Heart right ventricle (tissue), 16 donors: Measurements from ENCODE around the gene TPM2. TPM values are rescaled to one million over a fixed set of nuclear protein-coding genes. Genes with fewer than 3 reads are reported as not detected.

Source experiments
- ATAC-seq, 8 donors: fragments of 200-7000 bp; cut with Tn5 transposase; one replicate each; pipeline ENCODE4 v1.9.1; 2020; ENCODE audit warnings: mild to moderate bottlenecking in 8 of 8, moderate library complexity in 8 of 8, moderate number of reproducible peaks in 1 of 8
- DNase-seq, 2 donors: peaks; one replicate each; pipeline ENCODE4 v3.0.0-alpha.2; 2020
- H3K27ac ChIP-seq, 10 donors: fragments of 200-600 bp; sonication (generic) in 2 of 10; one replicate each; pipeline versions ENCODE4 v1.5.0 to v1.8.0; 2020 to 2022; ENCODE audit warnings: mild to moderate bottlenecking in 3 of 10
- H3K27me3 ChIP-seq, 7 donors: fragments of 200-600 bp; one replicate each; pipeline ENCODE4 v1.8.0; 2021 to 2022; ENCODE audit warnings: mild to moderate bottlenecking in 2 of 7
- H3K36me3 ChIP-seq, 9 donors: fragments of 200-600 bp; sonication (generic) in 1 of 9; one replicate each; pipeline versions ENCODE4 v1.5.0 to v1.8.0; 2020 to 2022; ENCODE audit warnings: mild to moderate bottlenecking in 2 of 9
- H3K4me1 ChIP-seq, 9 donors: fragments of 200-600 bp; sonication (generic) in 1 of 9; one replicate each; pipeline versions ENCODE4 v1.5.0 to v1.8.0; 2020 to 2022; ENCODE audit warnings: mild to moderate bottlenecking in 4 of 9
- H3K4me3 ChIP-seq, 10 donors: fragments of 200-600 bp; sonication (generic) in 2 of 10; one replicate each; pipeline versions ENCODE4 v1.5.0 to v1.8.0; 2020 to 2022; ENCODE audit warnings: mild to moderate bottlenecking in 7 of 10, moderate library complexity in 2 of 10
- H3K9me3 ChIP-seq, 11 donors: fragments of 200-600 bp in 10 of 11; sonication (generic) in 2 of 11; one replicate each; pipeline versions ENCODE4 v1.5.0 to v1.8.0; 2013 to 2022; ENCODE audit warnings: mild to moderate bottlenecking in 2 of 11, control low read depth in 1 of 11, moderate library complexity in 1 of 11
- WGBS, 2 donors: extraction: QIAGEN DNeasy Blood & Tissue Kit; methylation state at CpG; one replicate each; pipeline ENCODE4 v1.1.7; 2013; ENCODE audit warnings: inconsistent platforms in 1 of 2; 5-methylcytosine and 5-hydroxymethylcytosine counted together
- intact Hi-C, 10 donors: fragments of 100-400 bp; cut with DNase I; formaldehyde crosslinking; loops; one replicate each; pipeline versions ENCODE4 v1.11.1 to v1.14.2; 2022
- polyA plus RNA-seq, 2 donors: library from polyadenylated mRNA; stranded (reverse); fragments of 200-250 nt; gene quantifications; one replicate each; pipeline ENCODE4 v1.2.3, GENCODE V29; 2013
- total RNA-seq, 10 donors: library from RNA; stranded (reverse); fragmentation: NEBNext Ultra II Directional in 3 of 10; extraction: Animal tissue kit (Norgen Biotek cat#: 25700) in 3 of 10; gene quantifications; one replicate each; pipeline versions ENCODE4 v1.2.1 to v1.2.4, GENCODE V29; 2021 to 2023
- TF ChIP-seq, protein P1 (sequence below), 9 donors: fragments of 200-600 bp; sonication (generic) in 2 of 9; IDR thresholded peaks; one replicate each; pipeline versions ENCODE4 v1.5.0 to v1.8.0; 2021 to 2022; ENCODE audit warnings: antibody characterized with exemption in 9 of 9, mild to moderate bottlenecking in 5 of 9, moderate library complexity in 1 of 9
- donor health status: Arrhythmogenic right ventricular cardiomyopathy.
- donor health status: ischemic (EF 13 %, LVEDD 7.1; RV severe dilation, severe dysfunction).
- donor health status: healthy with polysubstance abuse.
- donor health status: DM: no; HTN: yes; CAD: no.
- donor health status: DM: no; HTN: no; CAD: no.
- donor health status: ischemic (EF 25% LVEDD 6.9; RV normal size, moderate dysfunction).
- donor health status: ischemic (EF 25% LVEDD 5.7; RV mildly dilated, moderate dysfunction).
- donor health status: healthy.
- donor health status: DM: yes; HTN: yes; CAD: no.
- donor health status: Ischemic cardiomyopathy.
- donor health status: ischemic (EF 35%, LVEDD 5.7; RV mildly dilated, moderate dysfunction).
- donor health status: nonischemic (EF 11% LVEDD 7.7; RV severe dilation, severe dysfunction).
- donor health status: DM: yes; HTN: yes; CAD: no.
- donor health status: PGD.
- donor health status: ischemic (EF 29% LVEDD 5.4; RV normal size, mild dysfunction).
- donor health status: nonischemic (EF 23%, LVEDD 6.1; RV moderate dilation, normal function).

The TPM2 gene
- total and polyA plus RNA-seq, 12 donors, result 548 to 1,940 (median 784) TPM

DNA sequence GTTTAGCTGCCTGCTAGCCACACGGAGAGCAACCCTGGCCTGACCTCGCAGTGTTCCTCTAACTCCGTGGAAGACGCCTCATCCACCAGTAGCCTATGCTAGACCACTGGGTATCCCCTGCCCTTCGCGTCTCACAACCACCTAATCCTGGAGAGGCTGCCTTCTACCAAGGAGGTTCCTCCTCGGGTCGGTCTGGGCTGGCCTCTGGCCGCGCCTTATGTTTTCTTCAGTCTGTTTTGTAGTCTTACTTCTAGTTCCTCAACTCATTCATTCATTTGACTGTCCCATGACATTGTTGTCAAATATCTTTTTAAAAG, 1.6 kb upstream of the TPM2 start:
- ATAC-seq (no peak), DNase-seq (no peak)
- H3K4me1 ChIP-seq, result peaks cover 0 to 42% (median 38%) of the 10 kb centered on the region in 9 donors
- intact Hi-C loops, result loop anchor here in 5 of 10 donors (2.0 to 5.0 kb wide), 3 partner anchors 34 to 42 kb away; partner anchors contain the start of genes CREB3 (in 2 of the 5), TLN1 (in 2 of the 5), CCDC107 (in 1 of the 5) and RMRP (in 1 of the 5)
- TF ChIP-seq, protein P1, sequence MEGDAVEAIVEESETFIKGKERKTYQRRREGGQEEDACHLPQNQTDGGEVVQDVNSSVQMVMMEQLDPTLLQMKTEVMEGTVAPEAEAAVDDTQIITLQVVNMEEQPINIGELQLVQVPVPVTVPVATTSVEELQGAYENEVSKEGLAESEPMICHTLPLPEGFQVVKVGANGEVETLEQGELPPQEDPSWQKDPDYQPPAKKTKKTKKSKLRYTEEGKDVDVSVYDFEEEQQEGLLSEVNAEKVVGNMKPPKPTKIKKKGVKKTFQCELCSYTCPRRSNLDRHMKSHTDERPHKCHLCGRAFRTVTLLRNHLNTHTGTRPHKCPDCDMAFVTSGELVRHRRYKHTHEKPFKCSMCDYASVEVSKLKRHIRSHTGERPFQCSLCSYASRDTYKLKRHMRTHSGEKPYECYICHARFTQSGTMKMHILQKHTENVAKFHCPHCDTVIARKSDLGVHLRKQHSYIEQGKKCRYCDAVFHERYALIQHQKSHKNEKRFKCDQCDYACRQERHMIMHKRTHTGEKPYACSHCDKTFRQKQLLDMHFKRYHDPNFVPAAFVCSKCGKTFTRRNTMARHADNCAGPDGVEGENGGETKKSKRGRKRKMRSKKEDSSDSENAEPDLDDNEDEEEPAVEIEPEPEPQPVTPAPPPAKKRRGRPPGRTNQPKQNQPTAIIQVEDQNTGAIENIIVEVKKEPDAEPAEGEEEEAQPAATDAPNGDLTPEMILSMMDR (IDR thresholded peaks at IDR 0.05), result no peak
- peak overlapping the region; percentile 72 to 100 (median 94) for H3K27ac ChIP-seq
- peak overlapping the region in 9 of 10 donors; percentile 45 to 86 (median 75) for H3K4me3 ChIP-seq
- peaks cover 0 to 14% (median 0%) of the 10 kb centered on the region in 9 donors for H3K36me3 ChIP-seq
- H3K27me3 ChIP-seq, result peaks cover 0 to 8% (median 0%) of the 10 kb centered on the region in 7 donors
- no peaks in the 10 kb centered on the region for H3K9me3 ChIP-seq
- WGBS, 2 donors, result 22 to 40% methylated on average over 9 to 10 of the region's 10 CpGs

DNA sequence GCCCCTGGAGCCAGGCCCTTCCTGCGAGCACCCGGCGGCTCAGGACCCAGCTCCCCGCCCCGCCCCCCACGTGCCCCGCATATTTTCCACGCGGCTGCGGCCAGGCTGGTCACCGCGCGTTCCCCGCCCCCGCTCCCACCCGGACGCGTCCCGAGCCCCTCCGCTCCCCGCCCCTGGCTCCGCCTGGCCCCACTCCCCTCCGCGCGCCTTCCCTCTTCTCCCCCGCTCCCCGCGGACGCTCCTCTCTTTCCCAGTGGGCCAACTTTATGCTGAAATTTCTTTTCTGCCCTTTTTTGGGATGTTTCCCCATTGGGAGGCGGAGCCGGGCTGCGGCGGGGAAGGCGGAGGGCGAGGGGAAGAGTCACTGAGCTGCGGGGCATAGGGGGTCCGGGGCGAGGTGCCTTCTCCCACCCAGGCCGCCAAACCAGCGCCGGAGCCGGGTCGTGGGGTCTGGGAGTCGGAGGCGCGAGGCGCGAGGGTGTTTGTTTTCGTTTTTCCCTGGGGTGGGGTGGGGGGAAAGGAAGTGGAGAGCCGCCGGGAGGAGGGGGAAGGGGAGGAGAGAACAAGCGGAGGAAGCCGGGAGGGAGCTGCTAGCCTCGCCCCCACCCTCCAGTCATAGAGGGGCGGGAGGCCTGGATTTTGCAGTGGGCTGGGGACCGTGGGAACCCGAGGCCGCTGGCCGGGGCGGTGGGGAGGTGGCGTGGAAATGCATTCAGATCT, 1.0 kb upstream of the TPM2 start:
- H3K9me3 ChIP-seq, result no peaks in the 10 kb centered on the region

DNA sequence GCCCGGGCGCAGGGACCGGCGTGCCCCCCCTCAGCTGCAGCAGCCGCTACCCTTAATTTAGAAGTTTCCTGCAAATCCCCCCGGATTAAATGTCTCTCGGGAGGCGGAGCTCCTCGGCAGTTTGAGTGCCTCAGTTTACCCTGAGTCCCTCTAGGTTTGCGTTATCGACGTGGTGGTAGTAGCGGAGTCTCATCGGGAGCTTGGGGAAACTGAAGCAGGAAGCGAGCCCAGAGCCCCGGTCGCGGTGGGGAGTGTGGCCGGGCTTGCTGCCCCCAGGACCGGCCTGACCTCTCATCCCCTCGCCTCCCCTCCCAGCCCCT, 529 bp upstream of the TPM2 start:
- no peaks in the 10 kb centered on the region for H3K9me3 ChIP-seq
- H3K4me1 ChIP-seq, result peaks cover 4 to 53% (median 48%) of the 10 kb centered on the region in 9 donors
- H3K4me3 ChIP-seq, result peak overlapping the region; percentile 33 to 86 (median 71)
- H3K36me3 ChIP-seq, result peaks cover 0 to 16% (median 5%) of the 10 kb centered on the region in 9 donors
- intact Hi-C loops, result loop anchor here in 5 of 10 donors (2.0 to 5.0 kb wide), 3 partner anchors 33 to 43 kb away; partner anchors contain the start of genes CREB3 (in 2 of the 5), TLN1 (in 2 of the 5), CCDC107 (in 1 of the 5) and RMRP (in 1 of the 5)
- ATAC-seq (no peak), DNase-seq (no peak)
- TF ChIP-seq, protein P1 (IDR thresholded peaks at IDR 0.05), result no peak
- WGBS, 2 donors, result 0 to 1% methylated on average over 21 of the region's 21 CpGs
- H3K27me3 ChIP-seq, result peaks cover 0 to 8% (median 0%) of the 10 kb centered on the region in 7 donors
- H3K27ac ChIP-seq, result peak overlapping the region; percentile 72 to 100 (median 94)

More for the DNA sequence above, 1.0 kb upstream of the TPM2 start:
- ATAC-seq, result peak; percentile 59 to 75 (median 66)
- intact Hi-C loops, result loop anchor here in 5 of 10 donors (2.0 to 5.0 kb wide), 3 partner anchors 33 to 42 kb away; partner anchors contain the start of genes CREB3 (in 2 of the 5), TLN1 (in 2 of the 5), CCDC107 (in 1 of the 5) and RMRP (in 1 of the 5)
- TF ChIP-seq, protein P1 (IDR thresholded peaks at IDR 0.05), result no peak
- Histone ChIP-seq H3K4me3 (peak overlapping the region; percentile 33 to 86 (median 71)), H3K4me1 (peaks cover 0 to 47% (median 44%) of the 10 kb centered on the region in 9 donors), H3K27ac (peak overlapping the region; percentile 72 to 100 (median 94)), H3K36me3 (peaks cover 0 to 14% (median 3%) of the 10 kb centered on the region in 9 donors), H3K27me3 (peaks cover 0 to 8% (median 0%) of the 10 kb centered on the region in 7 donors)
- 0 to 2% methylated on average over 54 to 61 of the region's 61 CpGs for WGBS, 2 donors
- DNase-seq, result peak; percentile 84 to 90
